Measurements from ENCODE around the gene RALGPS2. TPM values are rescaled to one million over a fixed set of nuclear protein-coding genes. Genes with fewer than 3 reads are reported as not detected.
A peak's percentile ranks its signal among the peaks of the same experiment; 100 is the strongest.

Gene RALGPS2
- total and polyA plus RNA-seq, 2 of the 13 experiments (the other 11 are each of a cell fraction or from before 2014, with no cell fraction given) = 15.6 to 36.0 TPM

DNA sequence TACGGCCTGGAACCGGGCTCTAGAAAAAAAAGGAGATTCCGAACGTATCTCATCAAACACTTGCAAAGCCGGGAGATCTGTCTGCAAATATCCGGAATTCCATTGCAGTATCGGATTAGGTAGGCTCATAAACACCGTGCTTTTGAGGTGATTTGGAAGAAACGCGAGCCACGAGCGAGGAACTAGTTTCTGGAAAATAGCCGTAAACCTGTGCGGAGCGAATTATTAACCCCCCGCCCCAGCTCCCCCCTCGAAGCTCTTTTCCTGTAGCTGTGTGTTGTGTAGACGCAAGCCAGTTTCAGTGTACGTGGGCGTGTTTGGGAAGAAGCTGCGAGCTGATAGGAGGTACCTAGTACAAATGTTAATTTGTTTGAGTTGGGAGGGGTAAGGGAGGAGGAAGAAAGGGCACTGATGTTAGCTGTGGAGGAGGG, 1.1 kb downstream of the RALGPS2 start (continued):
- TF ChIP-seq NFAT5 (CRISPR knock-in tag; IDR thresholded peaks at IDR 0.05) (no peak), TBX3 (IDR thresholded peaks at IDR 0.05; ENCODE audit: borderline replicate concordance) (no peak), CEBPB (IDR thresholded peaks at IDR 0.05; ENCODE audit: borderline replicate concordance, low read depth, low read length) (no peak), ZNF816 (CRISPR knock-in tag; IDR thresholded peaks at IDR 0.05; ENCODE audit: borderline replicate concordance) (no peak; the same call in 1 of the 2 replicates), TBX2 (CRISPR knock-in tag; IDR thresholded peaks at IDR 0.05; ENCODE audit: borderline replicate concordance) (no peak; the same call in 1 of the 2 replicates), AHDC1 (CRISPR knock-in tag; IDR thresholded peaks at IDR 0.05; ENCODE audit: borderline replicate concordance) (no peak), ZHX1 (CRISPR knock-in tag; IDR thresholded peaks at IDR 0.05; ENCODE audit: low read depth) (no peak), ZNF296 (CRISPR knock-in tag; conservative IDR thresholded peaks at IDR 0.05) (no peak), CHD2 (IDR thresholded peaks at IDR 0.05; ENCODE audit: low read depth, low read length) (no peak), ZNF878 (CRISPR knock-in tag; IDR thresholded peaks at IDR 0.05) (0 out of 2 replicates have a peak, but pooled peaks have one; percentile 44)
- TF ChIP-seq, protein P1, sequence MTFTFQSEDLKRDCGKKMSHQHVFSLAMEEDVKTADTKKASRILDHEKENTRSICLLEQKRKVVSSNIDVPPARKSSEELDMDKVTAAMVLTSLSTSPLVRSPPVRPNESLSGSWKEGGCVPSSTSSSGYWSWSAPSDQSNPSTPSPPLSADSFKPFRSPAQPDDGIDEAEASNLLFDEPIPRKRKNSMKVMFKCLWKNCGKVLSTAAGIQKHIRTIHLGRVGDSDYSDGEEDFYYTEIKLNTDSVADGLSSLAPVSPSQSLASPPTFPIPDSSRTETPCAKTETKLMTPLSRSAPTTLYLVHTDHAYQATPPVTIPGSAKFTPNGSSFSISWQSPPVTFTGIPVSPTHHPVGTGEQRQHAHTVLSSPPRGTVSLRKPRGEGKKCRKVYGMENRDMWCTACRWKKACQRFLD (CRISPR knock-in tag; IDR thresholded peaks at IDR 0.05; ENCODE audit: borderline replicate concordance) = no peak; the same call in 1 of the 2 replicates

Data from HepG2 (cell line).